Measurements from ENCODE around the gene S100B. TPM values are rescaled to one million over a fixed set of nuclear protein-coding genes. Genes with fewer than 3 reads are reported as not detected.

S100B gene
- total and polyA plus RNA-seq, 2 of the 13 experiments (the other 11 are each of a cell fraction or from before 2014, with no cell fraction given) = not detected

DNA sequence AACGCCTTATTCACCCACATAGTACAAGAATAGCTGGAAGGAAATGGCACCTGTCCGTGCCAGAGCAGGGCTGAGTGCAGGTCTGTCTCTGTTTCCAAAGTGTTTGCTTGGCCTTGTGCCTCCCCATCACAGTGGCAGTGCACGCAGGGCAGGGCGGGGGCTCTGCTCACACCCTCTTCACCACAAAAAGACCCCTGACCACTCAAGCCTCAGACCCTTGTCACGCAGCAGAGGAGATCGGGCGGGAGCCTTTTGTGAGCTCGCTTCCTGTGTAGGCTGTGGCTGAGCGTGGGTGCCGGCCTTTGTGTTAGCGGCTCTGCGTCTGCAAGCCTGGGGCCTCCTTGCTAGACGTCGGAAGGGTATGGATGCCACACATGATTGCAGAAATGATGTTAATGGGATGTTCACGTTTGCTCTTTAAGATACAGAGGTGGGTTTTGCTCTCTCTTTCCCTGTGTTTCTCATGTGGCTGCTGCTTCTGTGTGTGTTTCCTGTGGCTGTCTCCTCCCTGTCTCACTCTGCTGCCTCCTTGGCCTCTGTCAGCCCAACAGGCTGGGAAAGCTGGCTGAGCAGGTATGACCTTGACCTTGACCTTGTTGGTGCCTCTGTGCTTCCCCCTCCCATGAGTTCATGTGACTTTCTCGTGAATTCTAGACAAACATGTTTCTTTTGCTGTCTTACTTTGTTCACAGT lies 45.4 kb downstream of the S100B start (continued):
- TF ChIP-seq ZNF362 (CRISPR knock-in tag; IDR thresholded peaks at IDR 0.05; ENCODE audit: borderline replicate concordance) = no peak
- TF ChIP-seq ARID5B (CRISPR knock-in tag; IDR thresholded peaks at IDR 0.05) = peak; percentile 81
- no peak for TF ChIP-seq RFX5 (IDR thresholded peaks at IDR 0.05; ENCODE audit: low read depth, low read length)
- TF ChIP-seq, protein P1, sequence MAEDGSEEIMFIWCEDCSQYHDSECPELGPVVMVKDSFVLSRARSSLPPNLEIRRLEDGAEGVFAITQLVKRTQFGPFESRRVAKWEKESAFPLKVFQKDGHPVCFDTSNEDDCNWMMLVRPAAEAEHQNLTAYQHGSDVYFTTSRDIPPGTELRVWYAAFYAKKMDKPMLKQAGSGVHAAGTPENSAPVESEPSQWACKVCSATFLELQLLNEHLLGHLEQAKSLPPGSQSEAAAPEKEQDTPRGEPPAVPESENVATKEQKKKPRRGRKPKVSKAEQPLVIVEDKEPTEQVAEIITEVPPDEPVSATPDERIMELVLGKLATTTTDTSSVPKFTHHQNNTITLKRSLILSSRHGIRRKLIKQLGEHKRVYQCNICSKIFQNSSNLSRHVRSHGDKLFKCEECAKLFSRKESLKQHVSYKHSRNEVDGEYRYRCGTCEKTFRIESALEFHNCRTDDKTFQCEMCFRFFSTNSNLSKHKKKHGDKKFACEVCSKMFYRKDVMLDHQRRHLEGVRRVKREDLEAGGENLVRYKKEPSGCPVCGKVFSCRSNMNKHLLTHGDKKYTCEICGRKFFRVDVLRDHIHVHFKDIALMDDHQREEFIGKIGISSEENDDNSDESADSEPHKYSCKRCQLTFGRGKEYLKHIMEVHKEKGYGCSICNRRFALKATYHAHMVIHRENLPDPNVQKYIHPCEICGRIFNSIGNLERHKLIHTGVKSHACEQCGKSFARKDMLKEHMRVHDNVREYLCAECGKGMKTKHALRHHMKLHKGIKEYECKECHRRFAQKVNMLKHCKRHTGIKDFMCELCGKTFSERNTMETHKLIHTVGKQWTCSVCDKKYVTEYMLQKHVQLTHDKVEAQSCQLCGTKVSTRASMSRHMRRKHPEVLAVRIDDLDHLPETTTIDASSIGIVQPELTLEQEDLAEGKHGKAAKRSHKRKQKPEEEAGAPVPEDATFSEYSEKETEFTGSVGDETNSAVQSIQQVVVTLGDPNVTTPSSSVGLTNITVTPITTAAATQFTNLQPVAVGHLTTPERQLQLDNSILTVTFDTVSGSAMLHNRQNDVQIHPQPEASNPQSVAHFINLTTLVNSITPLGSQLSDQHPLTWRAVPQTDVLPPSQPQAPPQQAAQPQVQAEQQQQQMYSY (CRISPR knock-in tag; IDR thresholded peaks at IDR 0.05) = no peak
- no peak for TF ChIP-seq ZBTB10 (CRISPR knock-in tag; IDR thresholded peaks at IDR 0.05; ENCODE audit: borderline replicate concordance)
- TF ChIP-seq ZNF746 (CRISPR knock-in tag; IDR thresholded peaks at IDR 0.05) = 0 out of 2 replicates have a peak, but pooled peaks have one; percentile 29
- TF ChIP-seq CREM (IDR thresholded peaks at IDR 0.05) = no peak
- TF ChIP-seq CREM (CRISPR knock-in tag; IDR thresholded peaks at IDR 0.05) = no peak
- no peak for TF ChIP-seq FUBP1 (CRISPR knock-in tag; IDR thresholded peaks at IDR 0.05; ENCODE audit: borderline replicate concordance)
- peak; percentile 39; the same call in 1 of the 2 replicates for TF ChIP-seq MLXIP (CRISPR knock-in tag; IDR thresholded peaks at IDR 0.05; ENCODE audit: borderline replicate concordance)

All from HepG2 (cell line).